IMR-90 (cell line): ENCODE results near the gene AFTPH. TPM values are rescaled to one million over a fixed set of nuclear protein-coding genes. Genes with fewer than 3 reads are reported as not detected.

Experiments used
- ATAC-seq: fragments of 200-7000 bp; cut with Tn5 transposase; 2 replicates; pipeline ENCODE4 v1.9.1; 2020; ENCODE audit warnings: low read depth, mild to moderate bottlenecking, moderate library complexity
- BruUV-seq: library from RNA; stranded (reverse); fragments of 400-500 nt; replicated peaks from 2 replicates; lab custom pipeline; 2021; lab: Mats Ljungman, UMichigan
- CTCF ChIA-PET: fragments of 300-600 bp; formaldehyde crosslinking; extraction: SDS; loops from one replicate; lab custom pipeline; 2021; ENCODE audit warnings: antibody characterized with exemption; lab: Yijun Ruan, JAX
- POLR2A ChIA-PET: fragments of 300-600 bp; sonication (Branson Sonifier 250); formaldehyde crosslinking; loops from one replicate; lab custom pipeline; 2022; ENCODE audit warnings: antibody characterized with exemption; ENCODE audit not compliant: unreplicated experiment; lab: Charles Lee
- DNase-seq: peaks from one replicate; pipeline ENCODE4 v3.0.0; 2013
- H2AFZ ChIP-seq: replicated peaks from 2 replicates; pipeline ENCODE3; 2013; ENCODE audit warnings: low read length, mild to moderate bottlenecking; ENCODE audit not compliant: poor library complexity
- H2AK5ac ChIP-seq: 2 replicates; pipeline ENCODE4 v1.6.1; 2013; ENCODE audit warnings: low read depth, low read length, inconsistent platforms
- H2AK9ac ChIP-seq: replicated peaks from 2 replicates; pipeline ENCODE3; 2013; ENCODE audit warnings: mild to moderate bottlenecking, low read depth, low read length, moderate library complexity; ENCODE audit not compliant: poor library complexity
- H2BK120ac ChIP-seq: 2 replicates; pipeline ENCODE4 v1.6.1; 2013; ENCODE audit warnings: low read depth, low read length, inconsistent platforms
- H2BK15ac ChIP-seq: 3 replicates; pipeline ENCODE4 v1.6.1; 2013; ENCODE audit warnings: low read depth, low read length, inconsistent platforms
- H2BK20ac ChIP-seq: 2 replicates; pipeline ENCODE4 v1.6.1; 2013; ENCODE audit warnings: low read depth, mild to moderate bottlenecking, inconsistent platforms, low read length, moderate library complexity
- H2BK5ac ChIP-seq: 2 replicates; pipeline ENCODE4 v1.6.1; 2013; ENCODE audit warnings: mild to moderate bottlenecking, low read depth, low read length, inconsistent platforms; ENCODE audit not compliant: poor library complexity, severe bottlenecking
- H3K14ac ChIP-seq: replicated peaks from 2 replicates; pipeline ENCODE4 v1.6.1; 2013; ENCODE audit warnings: low read depth, low read length, inconsistent platforms
- H3K18ac ChIP-seq: 2 replicates; pipeline ENCODE4 v1.6.1; 2013; ENCODE audit warnings: low read depth, low read length, control low read depth
- H3K23ac ChIP-seq: 2 replicates; pipeline ENCODE4 v1.6.1; 2013; ENCODE audit warnings: low read depth, low read length, inconsistent platforms
- H3K27ac ChIP-seq: 2 replicates; pipeline ENCODE4 v1.5.1; 2013; ENCODE audit warnings: mild to moderate bottlenecking, control low read depth, low read length; ENCODE audit not compliant: insufficient read depth
- H3K27me3 ChIP-seq: 2 replicates; pipeline ENCODE4 v1.6.1; 2013; ENCODE audit warnings: low read length; ENCODE audit not compliant: control insufficient read depth, insufficient read depth
- H3K36me3 ChIP-seq: 2 replicates; pipeline ENCODE4 v1.6.1; 2013; ENCODE audit warnings: low read length, mixed read lengths; ENCODE audit not compliant: control insufficient read depth, insufficient read depth
- H3K4ac ChIP-seq: 2 replicates; pipeline ENCODE4 v1.6.1; 2013; ENCODE audit warnings: low read depth, low read length, inconsistent platforms
- H3K4me1 ChIP-seq: 2 replicates; pipeline ENCODE4 v1.6.1; 2013; ENCODE audit warnings: low read length, mixed read lengths; ENCODE audit not compliant: control insufficient read depth, insufficient read depth
- H3K4me2 ChIP-seq: 2 replicates; pipeline ENCODE4 v1.6.1; 2013; ENCODE audit warnings: low read depth, mild to moderate bottlenecking, control low read depth, low read length, moderate library complexity
- H3K4me3 ChIP-seq: 2 replicates; pipeline ENCODE4 v1.5.1; 2013; ENCODE audit warnings: low read depth, mild to moderate bottlenecking, control low read depth, low read length, moderate library complexity; ENCODE audit not compliant: insufficient read depth
- H3K56ac ChIP-seq: 2 replicates; pipeline ENCODE4 v1.6.1; 2013; ENCODE audit warnings: low read length, inconsistent platforms; ENCODE audit not compliant: insufficient read depth; ENCODE audit errors: extremely low read depth
- H3K79me1 ChIP-seq, 2 experiments: 2 replicates each; pipeline ENCODE4 v1.6.1; 2013; ENCODE audit warnings: low read length in 2 of 2, inconsistent platforms in 1 of 2, low read depth in 1 of 2
- H3K9ac ChIP-seq: 2 replicates; pipeline ENCODE4 v1.6.1; 2013; ENCODE audit warnings: low read depth, low read length, control low read depth
- H3K9me1 ChIP-seq: 2 replicates; pipeline ENCODE4 v1.6.1; 2013; ENCODE audit warnings: low read length, inconsistent platforms; ENCODE audit not compliant: insufficient read depth
- H3K9me3 ChIP-seq: 2 replicates; pipeline ENCODE4 v1.6.1; 2013; ENCODE audit warnings: low read length; ENCODE audit not compliant: control insufficient read depth, insufficient read depth
- H4K20me1 ChIP-seq: 2 replicates; pipeline ENCODE4 v1.6.1; 2013; ENCODE audit warnings: low read length, inconsistent platforms; ENCODE audit not compliant: insufficient read depth
- H4K5ac ChIP-seq: 2 replicates; pipeline ENCODE4 v1.6.1; 2013; ENCODE audit warnings: mild to moderate bottlenecking, low read depth, low read length, control low read depth
- H4K8ac ChIP-seq, 2 experiments: 2 replicates each; pipeline ENCODE4 v1.6.1; 2013; ENCODE audit warnings: low read depth in 2 of 2, low read length in 2 of 2, control low read depth in 1 of 2, inconsistent platforms in 1 of 2
- H4K91ac ChIP-seq: 2 replicates; pipeline ENCODE4 v1.6.1; 2013; ENCODE audit warnings: low read depth, low read length, inconsistent platforms; ENCODE audit not compliant: insufficient read depth
- BHLHE40 ChIP-seq: fragments of 150-350 bp; IDR thresholded peaks from 2 replicates; pipeline ENCODE4 v1.6.1; 2016; ENCODE audit warnings: mild to moderate bottlenecking, low read depth, low read length
- CHD1 ChIP-seq: IDR thresholded peaks from 2 replicates; pipeline ENCODE4 v1.6.1; 2012; ENCODE audit warnings: low read depth, low read length, improper control_type of control experiment
- MAZ ChIP-seq: IDR thresholded peaks from 2 replicates; pipeline ENCODE4 v1.6.1; 2012; ENCODE audit warnings: low read depth, mild to moderate bottlenecking, low read length, improper control_type of control experiment, moderate library complexity, borderline replicate concordance
- NFE2L2 ChIP-seq: fragments of 150-350 bp; IDR thresholded peaks from 2 replicates; pipeline ENCODE4 v1.6.1; 2016; ENCODE audit warnings: low read depth, mild to moderate bottlenecking, low read length
- POLR2A ChIP-seq: IDR thresholded peaks from 2 replicates; pipeline ENCODE4 v1.6.1; 2012; ENCODE audit warnings: mild to moderate bottlenecking, low read depth, low read length
- SMC3 ChIP-seq: fragments of 150-350 bp; IDR thresholded peaks from 2 replicates; pipeline ENCODE4 v1.6.1; 2016; ENCODE audit warnings: low read depth, mild to moderate bottlenecking, antibody characterized with exemption, low read length, moderate library complexity
- WGBS, 2 experiments: methylation state at CpG; one replicate each; pipeline versions ENCODE4 v1.1.5 to v1.1.7; 2013; ENCODE audit warnings: missing lambda C conversion rate in 2 of 2; ENCODE audit not compliant: insufficient read length in 1 of 2; ENCODE audit errors: extremely low coverage in 2 of 2; 5-methylcytosine and 5-hydroxymethylcytosine counted together
- dilution Hi-C: fragments of 300-500 bp; cut with HindIII; formaldehyde crosslinking; loops from one replicate; pipeline ENCODE4 v1.14.3; 2018; ENCODE audit warnings: low sequenced_read_pairs; ENCODE audit not compliant: unreplicated experiment
- in situ Hi-C: fragments of 300-500 bp; cut with MboI; formaldehyde crosslinking; loops from 3 replicates; pipeline ENCODE4 v1.14.3; 2019; ENCODE audit warnings: low sequenced_read_pairs, inconsistent platforms, mixed read lengths
- intact Hi-C: fragments of 100-400 bp; cut with micrococcal nuclease; formaldehyde crosslinking; loops from 2 replicates; pipeline ENCODE4 v1.10.0; 2022
- polyA plus RNA-seq, 3 experiments: library from polyadenylated mRNA; depleted of rRNA; stranded (reverse); fragments of >200 nt; gene quantifications; 2 replicates each; pipeline ENCODE4 v1.2.3, GENCODE V29; 2012; ENCODE audit warnings: low replicate concordance in 1 of 3
- total RNA-seq: library from RNA; depleted of rRNA; stranded (reverse); fragments of >200 nt; gene quantifications from 2 replicates; pipeline ENCODE4 v1.2.3, GENCODE V29; 2012
- TF ChIP-seq, protein P1 (sequence below): fragments of 150-350 bp; IDR thresholded peaks from 2 replicates; pipeline ENCODE4 v1.6.1; 2017; ENCODE audit warnings: mild to moderate bottlenecking, antibody characterized with exemption, low read length, low read depth
- TF ChIP-seq, protein P2 (sequence below): conservative IDR thresholded peaks from 2 replicates; pipeline ENCODE4 v1.5.1; 2012; ENCODE audit warnings: mild to moderate bottlenecking, low read depth, low read length, improper control_type of control experiment

AFTPH gene
- total and polyA plus RNA-seq, 2 of the 4 experiments (the other 2 are of a cell fraction): 9.4 to 19.9 TPM

DNA sequence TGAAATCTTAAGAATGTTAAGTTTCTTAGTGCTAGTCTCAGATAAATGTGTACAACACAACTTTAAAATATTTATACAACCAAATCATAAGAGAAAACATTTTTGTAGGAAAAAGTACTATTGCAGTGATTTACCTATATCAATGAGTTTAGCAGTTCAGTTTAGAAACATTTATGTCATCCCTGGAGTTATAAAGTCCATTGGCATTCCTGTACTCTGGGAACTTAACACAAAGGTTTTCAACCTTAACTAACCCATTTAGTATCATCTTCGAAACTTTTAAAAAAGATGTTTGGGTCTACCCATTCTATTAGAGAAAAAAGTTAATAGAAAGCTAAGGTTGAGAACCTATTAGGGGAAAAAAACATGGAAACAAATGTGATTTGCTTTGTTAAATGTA lies 10.9 kb downstream of the AFTPH start:
- no peak overlapping the region for H3K18ac ChIP-seq
- intact Hi-C loops (no loop called here), in situ Hi-C loops (no loop called here), dilution Hi-C loops (no loop called here)
- peaks cover 9% of the 10 kb centered on the region; the same call in 1 of the 2 replicates for H4K20me1 ChIP-seq
- peaks cover 2% of the 10 kb centered on the region for H3K4me1 ChIP-seq
- no peak overlapping the region for H3K4me2 ChIP-seq
- no peak overlapping the region for H3K9ac ChIP-seq
- H2AFZ ChIP-seq: no peak overlapping the region
- no peak for TF ChIP-seq SMC3
- no peak for TF ChIP-seq NFE2L2
- TF ChIP-seq BHLHE40: no peak
- TF ChIP-seq POLR2A: no peak
- TF ChIP-seq CHD1: no peak
- TF ChIP-seq, protein P1, sequence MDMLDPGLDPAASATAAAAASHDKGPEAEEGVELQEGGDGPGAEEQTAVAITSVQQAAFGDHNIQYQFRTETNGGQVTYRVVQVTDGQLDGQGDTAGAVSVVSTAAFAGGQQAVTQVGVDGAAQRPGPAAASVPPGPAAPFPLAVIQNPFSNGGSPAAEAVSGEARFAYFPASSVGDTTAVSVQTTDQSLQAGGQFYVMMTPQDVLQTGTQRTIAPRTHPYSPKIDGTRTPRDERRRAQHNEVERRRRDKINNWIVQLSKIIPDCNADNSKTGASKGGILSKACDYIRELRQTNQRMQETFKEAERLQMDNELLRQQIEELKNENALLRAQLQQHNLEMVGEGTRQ: no peak
- no peak for TF ChIP-seq MAZ
- TF ChIP-seq, protein P2, sequence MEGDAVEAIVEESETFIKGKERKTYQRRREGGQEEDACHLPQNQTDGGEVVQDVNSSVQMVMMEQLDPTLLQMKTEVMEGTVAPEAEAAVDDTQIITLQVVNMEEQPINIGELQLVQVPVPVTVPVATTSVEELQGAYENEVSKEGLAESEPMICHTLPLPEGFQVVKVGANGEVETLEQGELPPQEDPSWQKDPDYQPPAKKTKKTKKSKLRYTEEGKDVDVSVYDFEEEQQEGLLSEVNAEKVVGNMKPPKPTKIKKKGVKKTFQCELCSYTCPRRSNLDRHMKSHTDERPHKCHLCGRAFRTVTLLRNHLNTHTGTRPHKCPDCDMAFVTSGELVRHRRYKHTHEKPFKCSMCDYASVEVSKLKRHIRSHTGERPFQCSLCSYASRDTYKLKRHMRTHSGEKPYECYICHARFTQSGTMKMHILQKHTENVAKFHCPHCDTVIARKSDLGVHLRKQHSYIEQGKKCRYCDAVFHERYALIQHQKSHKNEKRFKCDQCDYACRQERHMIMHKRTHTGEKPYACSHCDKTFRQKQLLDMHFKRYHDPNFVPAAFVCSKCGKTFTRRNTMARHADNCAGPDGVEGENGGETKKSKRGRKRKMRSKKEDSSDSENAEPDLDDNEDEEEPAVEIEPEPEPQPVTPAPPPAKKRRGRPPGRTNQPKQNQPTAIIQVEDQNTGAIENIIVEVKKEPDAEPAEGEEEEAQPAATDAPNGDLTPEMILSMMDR: no peak
- H2AK9ac ChIP-seq: no peak overlapping the region
- ATAC-seq (no peak), DNase-seq (no peak)
- ChIA-PET POLR2A (no interaction called here), CTCF (interaction anchor here (0.7 kb wide), 1 partner anchor 534 kb away, joined by 3 read pairs; no protein-coding TSS in a partner anchor)
- no peak overlapping the region for H2BK20ac ChIP-seq
- no peak overlapping the region for H2BK15ac ChIP-seq
- H4K91ac ChIP-seq: no peak overlapping the region
- no peak overlapping the region for H2BK5ac ChIP-seq
- H3K4me3 ChIP-seq: no peak overlapping the region
- no peaks in the 10 kb centered on the region for H3K36me3 ChIP-seq
- H3K4ac ChIP-seq: no peak overlapping the region
- BruUV-seq: no TSS peak
- WGBS, 2 experiments: no CpG with 5 or more reads among the region's 1 CpG
- H3K23ac ChIP-seq: no peak overlapping the region
- H3K9me1 ChIP-seq: no peaks in the 10 kb centered on the region
- H2AK5ac ChIP-seq: no peak overlapping the region
- H3K27me3 ChIP-seq: no peaks in the 10 kb centered on the region
- no peaks in the 10 kb centered on the region for H3K9me3 ChIP-seq
- H3K14ac ChIP-seq: no peak overlapping the region
- no peak overlapping the region for H4K8ac ChIP-seq
- H3K79me1 ChIP-seq: peaks cover 20 to 32% of the 10 kb centered on the region in 2 experiments
- no peak overlapping the region for H2BK120ac ChIP-seq
- H3K27ac ChIP-seq: no peak overlapping the region
- no peak overlapping the region for H3K56ac ChIP-seq
- no peak overlapping the region for H4K5ac ChIP-seq
